EL (cell line): ENCODE data around the gene LTB4R2.

ENCODE experiments used
- DNase-seq: peaks from one replicate; pipeline ENCODE4 v3.0.0-alpha.2; 2016

The LTB4R2 gene

GRCh38 chr14:24277606-24278321, 32.2 kb upstream of the LTB4R2 start:
- DNase-seq = no peak

- DNase-seq = no peak
These were observed 31.5 kb upstream of the LTB4R2 start for GRCh38 chr14:24278424-24278823.

- DNase-seq = peak; percentile 19
These were observed 30.4 kb upstream of the LTB4R2 start for GRCh38 chr14:24279301-24280186.

GRCh38 chr14:24280797-24281460, 29.0 kb upstream of the LTB4R2 start:
- DNase-seq = no peak

- no peak for DNase-seq
These were observed 28.3 kb upstream of the LTB4R2 start for GRCh38 chr14:24281636-24282035.

DNA sequence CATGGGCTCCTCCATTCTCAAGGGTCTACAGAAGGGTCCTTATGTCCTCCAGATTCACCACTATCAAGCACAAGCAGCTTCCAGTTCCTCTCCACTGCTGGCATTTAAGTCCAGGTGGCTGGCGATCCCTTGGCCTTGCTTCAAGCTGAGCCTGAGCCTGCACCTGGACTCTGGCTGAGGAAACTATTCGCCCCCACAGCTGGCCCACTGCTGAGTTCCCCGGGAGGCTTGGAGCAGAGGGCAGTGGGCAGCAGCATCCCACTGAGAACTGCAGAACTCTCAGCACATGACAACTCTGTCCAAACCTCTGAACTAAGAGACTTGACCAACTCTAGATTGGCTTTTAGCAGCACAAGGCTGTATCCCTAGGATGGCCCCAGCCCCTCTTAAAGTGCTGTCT, 27.2 kb upstream of the LTB4R2 start:
- DNase-seq = no peak

DNA sequence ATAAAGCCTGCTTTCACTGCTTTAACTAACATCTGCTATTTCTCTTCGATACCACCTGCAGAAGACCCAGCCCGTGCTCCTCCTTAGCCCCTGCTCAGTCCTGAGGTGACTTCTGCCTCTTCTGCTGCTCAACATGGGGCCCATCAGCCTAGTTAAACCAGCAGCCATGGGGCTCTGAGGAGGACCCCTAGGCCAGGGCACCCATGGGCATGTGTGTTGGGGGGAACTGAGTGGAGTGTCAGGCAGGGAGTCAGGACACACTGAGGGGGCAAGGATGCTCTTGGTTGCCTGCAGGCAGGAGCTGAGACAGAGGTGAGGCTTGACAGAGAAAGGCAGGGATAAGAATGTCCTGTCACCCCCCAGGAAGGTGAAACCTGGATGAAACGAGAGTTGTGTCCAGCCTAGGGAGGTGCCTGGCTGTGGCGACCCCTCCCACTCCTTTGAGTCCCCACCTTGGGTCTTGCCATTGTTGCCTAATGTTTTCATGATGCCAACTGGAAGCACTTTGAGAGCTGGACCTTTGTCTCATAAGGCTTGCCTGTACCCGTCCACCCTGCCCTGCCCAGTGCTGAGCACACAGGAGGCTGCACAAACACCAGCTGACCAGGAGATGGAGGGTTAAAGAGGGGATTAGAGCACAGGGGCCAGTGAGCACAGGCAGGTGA, 26.0 kb upstream of the LTB4R2 start:
- DNase-seq = no peak

DNA sequence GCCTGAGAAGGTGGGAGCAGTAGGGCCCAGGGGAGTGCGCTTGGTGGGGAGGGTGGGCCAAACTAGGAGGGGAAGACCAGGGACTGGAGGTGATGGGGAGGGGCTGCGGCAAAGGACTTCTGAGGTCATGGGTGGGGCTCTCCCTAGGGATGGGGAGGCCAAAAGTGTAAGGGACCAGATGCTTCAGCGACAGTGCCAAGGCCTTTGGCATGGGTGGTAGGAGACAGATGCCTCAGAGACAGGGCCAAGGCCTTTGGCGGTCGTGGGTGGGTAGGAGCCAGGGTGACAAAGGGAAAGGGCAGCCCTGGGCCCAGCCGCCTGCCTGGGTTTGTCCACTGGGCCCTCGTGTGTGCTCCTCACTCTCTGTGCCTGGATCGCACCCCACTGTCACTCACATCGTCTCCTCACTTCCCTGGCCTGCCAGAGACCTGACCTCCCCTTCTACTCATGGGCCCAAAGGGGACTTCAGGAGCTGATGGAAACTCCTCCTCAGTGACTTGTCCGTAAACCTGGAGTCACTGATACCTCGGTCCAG, 25.4 kb upstream of the LTB4R2 start:
- DNase-seq = no peak

DNA sequence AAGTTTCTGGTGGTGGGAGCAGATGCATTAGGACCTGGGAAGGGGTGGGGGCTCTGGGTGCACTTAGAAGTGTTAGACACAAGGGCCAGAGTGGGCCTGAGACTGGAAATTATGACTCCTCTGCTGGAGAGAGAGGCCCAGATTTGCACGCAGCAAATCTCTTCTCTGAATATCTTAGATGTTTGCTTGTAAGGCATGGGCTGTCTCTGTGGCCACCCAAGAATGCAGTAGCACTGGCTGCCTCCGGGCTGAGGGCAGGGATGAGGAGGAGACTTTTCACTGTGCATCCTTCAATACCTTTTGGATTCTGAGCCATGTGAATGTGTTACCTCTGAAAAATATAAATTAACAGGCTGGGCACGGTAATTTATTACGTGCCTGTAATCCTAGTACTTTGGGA, 24.6 kb upstream of the LTB4R2 start:
- no peak for DNase-seq

GRCh38 chr14:24286996-24287395, 22.9 kb upstream of the LTB4R2 start:
- DNase-seq = no peak

DNA sequence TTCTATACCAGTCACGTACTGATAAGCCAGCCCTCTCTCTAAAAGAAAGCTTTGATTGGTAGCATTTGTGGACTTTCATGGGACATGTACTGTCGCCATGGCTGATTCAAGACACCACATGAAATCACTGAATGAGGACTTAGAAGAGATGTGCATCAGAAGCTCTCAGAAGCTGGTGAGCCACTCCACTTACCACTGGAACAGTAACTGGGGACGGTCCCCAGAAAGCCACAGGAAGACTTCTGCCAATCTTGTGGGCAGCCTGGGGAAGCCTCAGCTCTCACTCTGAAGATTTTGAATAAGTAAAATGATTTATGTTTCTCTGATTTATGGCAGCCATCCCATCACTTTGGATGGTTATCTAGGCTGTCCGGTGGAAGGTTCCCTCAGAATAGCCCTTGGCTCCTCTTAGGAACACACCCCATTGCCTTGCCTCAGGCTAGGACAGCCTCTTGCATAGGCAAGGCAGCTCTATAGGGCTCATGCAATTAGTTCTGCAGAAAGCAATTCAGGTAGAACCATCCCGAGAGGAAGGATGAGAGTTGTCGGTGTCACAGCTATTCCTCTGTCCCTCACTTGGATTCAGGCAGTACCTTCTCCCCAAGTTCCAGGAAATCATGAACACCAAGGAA, 20.2 kb upstream of the LTB4R2 start:
- no peak for DNase-seq

DNA sequence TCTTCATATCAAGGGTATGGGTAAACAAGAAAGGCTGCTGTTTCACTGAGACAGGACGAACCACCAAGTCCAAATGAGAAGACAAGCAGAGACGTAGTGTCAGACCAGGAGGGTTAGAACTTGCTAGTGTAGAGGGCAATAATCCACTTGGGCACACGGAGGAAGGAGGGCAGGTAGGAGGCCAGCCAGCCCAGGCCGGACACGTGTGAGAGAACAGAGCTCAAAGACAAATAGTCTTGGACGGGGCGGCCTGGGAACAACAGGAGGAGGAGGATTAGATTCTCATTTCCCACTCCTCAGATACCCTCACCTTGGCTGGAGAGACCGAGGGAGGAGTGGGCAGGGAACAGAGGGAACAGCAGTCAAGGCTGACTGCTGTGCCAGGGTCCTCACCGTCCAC, 19.2 kb upstream of the LTB4R2 start:
- DNase-seq = no peak

GRCh38 chr14:24291446-24292117, 18.4 kb upstream of the LTB4R2 start:
- DNase-seq = no peak

DNA sequence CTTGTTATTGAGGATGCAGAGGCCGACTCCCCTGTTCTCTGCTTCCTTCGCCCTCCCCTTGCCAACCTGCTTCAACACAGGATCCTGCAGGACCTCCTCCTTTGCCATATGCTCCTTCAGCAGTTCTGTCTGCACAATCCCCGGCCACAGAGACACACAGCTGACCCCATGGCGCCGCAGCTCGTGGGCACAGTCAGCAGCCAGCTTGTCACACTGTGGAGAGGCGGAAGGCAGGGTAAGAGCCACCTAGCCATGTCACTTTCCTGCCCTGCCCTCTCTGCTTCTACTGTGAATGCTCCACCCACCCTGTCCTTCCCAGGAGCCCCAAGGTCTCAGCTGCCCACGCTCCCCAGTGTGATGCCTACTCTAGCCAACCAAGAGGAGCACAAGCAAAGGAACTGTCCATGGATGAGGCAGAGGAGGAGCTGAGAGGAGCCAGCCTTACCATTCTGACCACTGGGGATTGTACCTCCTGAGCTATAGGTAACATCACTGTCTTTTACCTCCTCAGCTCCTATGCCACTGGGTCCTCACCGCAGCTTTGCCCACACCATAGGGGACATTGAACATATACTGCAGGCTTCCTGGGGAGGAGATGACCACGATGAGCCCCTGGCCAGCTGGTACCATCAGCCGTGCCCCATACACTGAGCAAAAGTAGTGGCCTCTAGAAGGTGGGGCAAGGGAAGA, 17.7 kb upstream of the LTB4R2 start:
- DNase-seq = no peak

DNA sequence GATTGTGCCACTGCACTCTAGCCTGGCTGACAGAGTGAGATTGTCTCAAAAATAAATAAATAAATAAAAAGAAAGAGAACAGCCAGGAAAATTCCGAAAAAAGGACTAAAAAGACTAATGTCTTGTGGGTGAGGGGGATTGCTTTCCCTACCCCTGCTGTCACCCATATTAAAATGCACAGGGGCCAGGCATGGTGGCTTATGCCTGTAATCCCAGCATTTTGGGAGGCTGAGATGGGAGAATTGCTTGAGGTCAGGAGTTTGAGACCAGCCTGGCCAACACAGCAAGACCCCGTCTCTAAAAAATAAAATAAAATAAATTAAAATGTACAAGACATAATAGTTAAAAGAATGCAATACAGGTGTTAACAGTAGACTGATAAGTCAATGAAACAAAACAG, 16.4 kb upstream of the LTB4R2 start:
- no peak for DNase-seq

GRCh38 chr14:24296341-24297157, 13.4 kb upstream of the LTB4R2 start:
- DNase-seq = peak; percentile 95

- DNase-seq = no peak
These were observed 12.6 kb upstream of the LTB4R2 start for GRCh38 chr14:24297190-24297964.

DNA sequence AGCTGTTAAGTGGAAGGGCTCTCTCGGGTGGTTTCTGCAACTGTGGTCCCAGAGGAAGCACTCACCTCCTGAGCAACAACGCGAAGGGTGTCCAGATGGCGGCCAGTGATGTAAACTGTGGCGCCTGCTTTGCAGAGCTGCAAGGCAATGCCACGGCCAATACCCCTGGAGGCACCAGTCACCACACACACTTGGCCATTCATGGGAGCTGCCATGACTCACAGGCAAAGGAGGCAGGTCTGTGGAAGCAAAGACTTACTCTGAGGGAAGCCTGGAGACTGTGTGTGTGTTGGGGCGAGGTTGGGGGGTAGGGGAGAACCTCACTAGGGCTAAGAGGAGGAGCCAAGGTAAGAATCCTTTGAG, 11.1 kb upstream of the LTB4R2 start:
- peak; percentile 91 for DNase-seq
